ENCODE measurements around the gene THAP11.
A peak's percentile ranks its signal among the peaks of the same experiment; 100 is the strongest.

The THAP11 gene

GRCh38 chr16:67807148-67807682 lies 34.9 kb upstream of the THAP11 start:
- TF ChIP-seq MAX (IDR thresholded peaks at IDR 0.05) (0 out of 2 replicates have a peak, but pooled peaks have one; percentile 47), TAF1 (IDR thresholded peaks at IDR 0.05; ENCODE audit: low read depth) (no peak), USF1 (IDR thresholded peaks at IDR 0.05) (no peak), RAD21 (IDR thresholded peaks at IDR 0.05; ENCODE audit: low read depth) (no peak)

- TF ChIP-seq FOXM1 (IDR thresholded peaks at IDR 0.05; ENCODE audit: borderline replicate concordance, low read depth) (no peak), EP300 (IDR thresholded peaks at IDR 0.05; ENCODE audit: borderline replicate concordance) (no peak), USF1 (IDR thresholded peaks at IDR 0.05) (no peak), RAD21 (IDR thresholded peaks at IDR 0.05; ENCODE audit: low read depth) (no peak), MAX (IDR thresholded peaks at IDR 0.05) (no peak), TCF12 (IDR thresholded peaks at IDR 0.05; ENCODE audit: low read depth) (no peak), CREB1 (IDR thresholded peaks at IDR 0.05; ENCODE audit: low read depth) (no peak), CEBPB (IDR thresholded peaks at IDR 0.05) (no peak), ZBTB7A (IDR thresholded peaks at IDR 0.05; ENCODE audit: low read depth) (no peak), NFIC (IDR thresholded peaks at IDR 0.05) (no peak), TAF1 (IDR thresholded peaks at IDR 0.05; ENCODE audit: low read depth) (no peak)
Observed at GRCh38 chr16:67811899-67812298, 30.2 kb upstream of the THAP11 start.

- TF ChIP-seq USF1 (IDR thresholded peaks at IDR 0.05) (no peak), TEAD4 (IDR thresholded peaks at IDR 0.05) (no peak), RAD21 (IDR thresholded peaks at IDR 0.05; ENCODE audit: low read depth) (no peak), TCF12 (IDR thresholded peaks at IDR 0.05; ENCODE audit: low read depth) (no peak), TAF1 (IDR thresholded peaks at IDR 0.05; ENCODE audit: low read depth) (no peak), REST (IDR thresholded peaks at IDR 0.05; ENCODE audit: low read depth) (no peak), NFIC (IDR thresholded peaks at IDR 0.05) (no peak), CEBPB (IDR thresholded peaks at IDR 0.05) (no peak), FOXM1 (IDR thresholded peaks at IDR 0.05; ENCODE audit: borderline replicate concordance, low read depth) (no peak), MAX (IDR thresholded peaks at IDR 0.05) (no peak), EP300 (IDR thresholded peaks at IDR 0.05; ENCODE audit: borderline replicate concordance) (no peak), YY1 (IDR thresholded peaks at IDR 0.05; ENCODE audit: low read depth) (no peak), EGR1 (IDR thresholded peaks at IDR 0.05) (no peak), ZBTB7A (IDR thresholded peaks at IDR 0.05; ENCODE audit: low read depth) (no peak), CREB1 (IDR thresholded peaks at IDR 0.05; ENCODE audit: low read depth) (no peak)
Observed at GRCh38 chr16:67814567-67814966, 27.6 kb upstream of the THAP11 start.

GRCh38 chr16:67820608-67821259 lies 21.4 kb upstream of the THAP11 start:
- TF ChIP-seq USF1 (IDR thresholded peaks at IDR 0.05), result no peak
- no peak for TF ChIP-seq ZBTB7A (IDR thresholded peaks at IDR 0.05; ENCODE audit: low read depth)
- no peak for TF ChIP-seq CEBPB (IDR thresholded peaks at IDR 0.05)
- no peak for TF ChIP-seq RAD21 (IDR thresholded peaks at IDR 0.05; ENCODE audit: low read depth)

- TF ChIP-seq CREB1 (IDR thresholded peaks at IDR 0.05; ENCODE audit: low read depth), result no peak
- no peak for TF ChIP-seq RAD21 (IDR thresholded peaks at IDR 0.05; ENCODE audit: low read depth)
- no peak for TF ChIP-seq NFIC (IDR thresholded peaks at IDR 0.05)
- TF ChIP-seq EGR1 (IDR thresholded peaks at IDR 0.05), result no peak
- no peak for TF ChIP-seq YY1 (IDR thresholded peaks at IDR 0.05; ENCODE audit: low read depth)
- TF ChIP-seq REST (IDR thresholded peaks at IDR 0.05; ENCODE audit: low read depth), result no peak
- TF ChIP-seq EP300 (IDR thresholded peaks at IDR 0.05; ENCODE audit: borderline replicate concordance), result no peak
- TF ChIP-seq MAX (IDR thresholded peaks at IDR 0.05), result no peak
- TF ChIP-seq FOXM1 (IDR thresholded peaks at IDR 0.05; ENCODE audit: borderline replicate concordance, low read depth), result no peak
- TF ChIP-seq TCF12 (IDR thresholded peaks at IDR 0.05; ENCODE audit: low read depth), result no peak
- TF ChIP-seq TEAD4 (IDR thresholded peaks at IDR 0.05), result no peak
- TF ChIP-seq CEBPB (IDR thresholded peaks at IDR 0.05), result no peak
- no peak for TF ChIP-seq USF1 (IDR thresholded peaks at IDR 0.05)
- TF ChIP-seq ZBTB7A (IDR thresholded peaks at IDR 0.05; ENCODE audit: low read depth), result no peak
- no peak for TF ChIP-seq TAF1 (IDR thresholded peaks at IDR 0.05; ENCODE audit: low read depth)
Observed at GRCh38 chr16:67822511-67822910, 19.6 kb upstream of the THAP11 start.
